ENCODE results near the gene CD99.

Gene CD99

GRCh38 chrX:2650865-2651264 is 40.2 kb upstream of the CD99 start:
- Histone ChIP-seq H3K79me2 (ENCODE audit: insufficient read depth, low read length) (no peaks in the 10 kb centered on the region), H3K4me2 (ENCODE audit: low read depth, low read length, poor library complexity, severe bottlenecking) (no peak overlapping the region), H3K9me2 (replicated peaks; ENCODE audit: insufficient read depth, low read length) (no peaks in the 10 kb centered on the region), H3K27me3 (ENCODE audit: low read length) (no peaks in the 10 kb centered on the region), H3K27ac (ENCODE audit: low read depth, low read length) (no peak overlapping the region), H4K20me1 (ENCODE audit: low read depth, low read length) (no peaks in the 10 kb centered on the region), H3K9me3 (ENCODE audit: insufficient read depth, low read length) (no peaks in the 10 kb centered on the region), H3F3A (ENCODE audit: insufficient read depth) (no peaks in the 10 kb centered on the region), H2AFZ (ENCODE audit: low read depth, low read length, severe bottlenecking) (no peak overlapping the region), H3K36me3 (ENCODE audit: low read length) (no peaks in the 10 kb centered on the region), H3K9ac (ENCODE audit: low read length) (no peak overlapping the region), H3K4me3 (ENCODE audit: insufficient read depth, low read length, poor library complexity, severe bottlenecking) (no peak overlapping the region)
- no peak for TF ChIP-seq EZH2phosphoT487 (conservative IDR thresholded peaks at IDR 0.05; ENCODE audit: low read length)
- TF ChIP-seq CTCF (IDR thresholded peaks at IDR 0.05; ENCODE audit: insufficient read depth, low read length, poor library complexity, severe bottlenecking): no peak

- no peak overlapping the region for H3K27ac ChIP-seq (ENCODE audit: low read depth, low read length)
- TF ChIP-seq EZH2phosphoT487 (conservative IDR thresholded peaks at IDR 0.05; ENCODE audit: low read length): no peak
- H3K36me3 ChIP-seq (ENCODE audit: low read length): no peaks in the 10 kb centered on the region
- H3K9ac ChIP-seq (ENCODE audit: low read length): no peak overlapping the region
- no peak overlapping the region for H3K4me3 ChIP-seq (ENCODE audit: insufficient read depth, low read length, poor library complexity, severe bottlenecking)
- H4K20me1 ChIP-seq (ENCODE audit: low read depth, low read length): no peaks in the 10 kb centered on the region
- H3K9me3 ChIP-seq (ENCODE audit: insufficient read depth, low read length): no peaks in the 10 kb centered on the region
- no peak overlapping the region for H2AFZ ChIP-seq (ENCODE audit: low read depth, low read length, severe bottlenecking)
- no peaks in the 10 kb centered on the region for H3K9me2 ChIP-seq (replicated peaks; ENCODE audit: insufficient read depth, low read length)
- no peaks in the 10 kb centered on the region for H3F3A ChIP-seq (ENCODE audit: insufficient read depth)
- no peaks in the 10 kb centered on the region for H3K27me3 ChIP-seq (ENCODE audit: low read length)
- no peaks in the 10 kb centered on the region for H3K79me2 ChIP-seq (ENCODE audit: insufficient read depth, low read length)
- H3K4me2 ChIP-seq (ENCODE audit: low read depth, low read length, poor library complexity, severe bottlenecking): no peak overlapping the region
Observed at GRCh38 chrX:2652106-2652505, 39.0 kb upstream of the CD99 start.

GRCh38 chrX:2654436-2655340 is 36.4 kb upstream of the CD99 start:
- Histone ChIP-seq H3K27ac (ENCODE audit: low read depth, low read length) (no peak overlapping the region), H2AFZ (ENCODE audit: low read depth, low read length, severe bottlenecking) (no peak overlapping the region)

More at GRCh38 chrX:2654436-2655340, 36.4 kb upstream of the CD99 start:
- TF ChIP-seq CTCF (IDR thresholded peaks at IDR 0.05; ENCODE audit: insufficient read depth, low read length, poor library complexity, severe bottlenecking) (no peak), EZH2phosphoT487 (conservative IDR thresholded peaks at IDR 0.05; ENCODE audit: low read length) (no peak)
- H3K9me2 ChIP-seq (replicated peaks; ENCODE audit: insufficient read depth, low read length): no peaks in the 10 kb centered on the region
- H3K36me3 ChIP-seq (ENCODE audit: low read length): no peaks in the 10 kb centered on the region
- H3K79me2 ChIP-seq (ENCODE audit: insufficient read depth, low read length): no peaks in the 10 kb centered on the region
- no peaks in the 10 kb centered on the region for H3F3A ChIP-seq (ENCODE audit: insufficient read depth)
- H3K9ac ChIP-seq (ENCODE audit: low read length): no peak overlapping the region
- H3K4me2 ChIP-seq (ENCODE audit: low read depth, low read length, poor library complexity, severe bottlenecking): no peak overlapping the region
- H3K4me3 ChIP-seq (ENCODE audit: insufficient read depth, low read length, poor library complexity, severe bottlenecking): no peak overlapping the region
- no peaks in the 10 kb centered on the region for H4K20me1 ChIP-seq (ENCODE audit: low read depth, low read length)
- H3K27me3 ChIP-seq (ENCODE audit: low read length): no peaks in the 10 kb centered on the region
- no peaks in the 10 kb centered on the region for H3K9me3 ChIP-seq (ENCODE audit: insufficient read depth, low read length)

Measured in SU-DHL-6 (cell line).